NAMALWA (cell line): ENCODE data around the gene SZT2.

Experiments used
- DNase-seq: peaks from one replicate; pipeline ENCODE4 v3.0.0-alpha.2; 2015; ENCODE audit warnings: low spot score

Gene SZT2

GRCh38 chr1:43423672-43424550, 34.2 kb downstream of the SZT2 start:
- DNase-seq = no peak

- no peak for DNase-seq
These were observed 35.3 kb downstream of the SZT2 start for GRCh38 chr1:43425045-43425444.

DNA sequence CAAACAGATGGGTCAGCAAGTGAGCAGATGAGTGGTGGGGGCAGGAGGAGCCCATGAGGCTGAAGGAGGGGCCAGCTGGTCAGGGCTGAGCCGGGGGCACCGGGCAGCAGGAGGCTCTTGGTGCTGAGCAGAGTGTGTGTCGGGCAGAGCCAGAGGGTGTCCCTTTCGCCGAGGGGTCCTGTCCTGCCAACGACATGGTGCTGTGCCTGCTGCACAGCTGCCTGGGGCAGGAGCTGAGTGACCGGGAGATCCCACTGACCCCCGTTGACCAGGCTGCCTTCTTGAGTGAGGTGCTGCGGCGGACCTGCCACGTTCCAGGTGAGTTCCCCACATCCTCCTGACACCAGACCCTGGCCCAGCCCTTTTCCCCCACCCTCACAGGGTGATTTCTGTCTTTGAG, 36.5 kb downstream of the SZT2 start:
- DNase-seq = no peak

- DNase-seq = no peak
These were observed 37.8 kb downstream of the SZT2 start for GRCh38 chr1:43427524-43427923.

DNA sequence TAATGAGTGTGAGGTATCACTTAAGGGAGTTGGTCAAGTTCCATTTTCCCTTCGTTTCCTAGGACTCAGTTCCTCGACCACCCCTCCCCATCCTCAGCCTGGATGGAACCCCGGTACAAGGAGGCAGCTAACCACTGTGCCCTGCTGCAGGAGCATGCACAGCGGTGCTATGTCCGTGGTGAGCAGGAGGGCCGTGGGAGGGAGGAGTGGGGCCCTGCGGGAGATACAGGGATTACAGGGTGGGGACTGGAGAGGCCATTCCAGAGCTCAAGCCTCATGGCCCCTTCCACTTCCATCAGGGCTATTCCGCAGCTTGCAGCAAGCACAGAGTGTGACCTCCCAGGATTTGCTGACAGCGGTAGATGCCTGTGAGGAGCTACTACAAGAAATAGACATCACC, 38.2 kb downstream of the SZT2 start:
- DNase-seq = no peak

- no peak for DNase-seq
These were observed 41.1 kb downstream of the SZT2 start for GRCh38 chr1:43430831-43431230.

GRCh38 chr1:43431676-43432075, 42.0 kb downstream of the SZT2 start:
- DNase-seq = no peak

- no peak for DNase-seq
These were observed 42.6 kb downstream of the SZT2 start for GRCh38 chr1:43432171-43432860.

DNA sequence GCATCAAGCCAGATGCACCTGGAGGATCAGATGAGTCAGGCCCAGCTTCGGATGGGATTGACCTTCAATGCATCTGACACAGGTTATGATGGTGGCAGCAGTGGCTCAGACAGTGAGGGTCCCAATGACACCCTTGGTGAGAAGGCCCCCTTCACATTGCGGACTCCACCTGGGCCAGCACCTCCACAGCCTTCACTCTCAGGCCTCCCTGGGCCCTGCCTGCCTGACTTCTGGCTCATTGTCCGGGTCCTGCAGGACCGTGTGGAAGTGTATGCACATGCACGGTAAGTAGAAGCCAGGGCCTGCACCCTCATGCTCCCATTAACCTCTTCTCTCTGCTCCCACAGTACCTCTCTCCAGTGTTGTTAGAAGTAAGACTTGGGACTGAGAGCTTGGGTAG, 43.2 kb downstream of the SZT2 start:
- DNase-seq = no peak

GRCh38 chr1:43434256-43434655, 44.6 kb downstream of the SZT2 start:
- DNase-seq = no peak

DNA sequence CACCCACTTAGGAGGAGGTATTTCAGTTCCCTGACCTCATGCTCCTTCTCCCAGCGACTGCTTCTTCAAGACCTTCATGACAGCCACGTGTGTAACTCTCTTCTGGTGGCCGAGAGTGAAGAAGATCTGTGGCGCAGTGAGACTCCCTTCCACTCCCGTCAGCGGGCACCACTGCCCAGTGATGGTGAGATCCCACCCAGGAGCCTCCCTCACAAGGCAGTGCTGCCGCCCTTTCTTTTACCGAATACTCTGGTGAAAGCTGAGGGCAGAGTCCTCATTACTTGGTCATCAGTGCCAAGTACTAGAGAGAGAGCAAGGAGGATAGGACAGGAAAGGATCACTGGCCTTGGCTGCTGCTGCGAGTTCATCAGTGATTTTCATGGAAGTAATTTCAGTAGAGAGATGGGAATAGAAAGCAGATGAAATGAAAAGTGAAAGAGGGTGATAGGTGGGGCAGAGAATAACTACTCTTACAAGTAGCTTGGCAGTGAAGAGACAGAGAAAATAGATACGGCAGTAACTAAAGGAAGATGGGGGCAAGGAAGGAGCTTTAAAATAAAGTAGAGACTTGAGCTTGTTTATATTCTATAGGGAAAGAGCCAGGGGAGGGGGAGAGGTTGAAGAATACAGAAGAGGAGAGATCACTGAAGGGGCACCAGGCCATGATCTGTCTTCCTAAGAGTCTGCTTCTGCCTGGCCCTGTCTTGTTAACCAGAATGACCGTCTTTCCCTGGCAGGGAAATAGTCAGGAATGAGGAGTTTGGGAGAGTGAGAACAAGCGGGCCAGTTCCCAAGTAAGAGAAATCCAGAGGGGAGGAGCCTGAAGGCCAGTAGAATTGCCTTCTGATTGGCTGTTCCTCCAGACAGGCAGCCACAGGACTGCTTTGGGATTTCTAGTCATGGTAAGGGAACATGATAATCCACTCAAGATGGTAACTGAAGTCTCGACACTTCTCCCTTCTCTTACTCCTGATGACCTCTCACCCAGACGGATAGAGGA, 45.7 kb downstream of the SZT2 start:
- DNase-seq = no peak

GRCh38 chr1:43436371-43436770, 46.7 kb downstream of the SZT2 start:
- DNase-seq = no peak

DNA sequence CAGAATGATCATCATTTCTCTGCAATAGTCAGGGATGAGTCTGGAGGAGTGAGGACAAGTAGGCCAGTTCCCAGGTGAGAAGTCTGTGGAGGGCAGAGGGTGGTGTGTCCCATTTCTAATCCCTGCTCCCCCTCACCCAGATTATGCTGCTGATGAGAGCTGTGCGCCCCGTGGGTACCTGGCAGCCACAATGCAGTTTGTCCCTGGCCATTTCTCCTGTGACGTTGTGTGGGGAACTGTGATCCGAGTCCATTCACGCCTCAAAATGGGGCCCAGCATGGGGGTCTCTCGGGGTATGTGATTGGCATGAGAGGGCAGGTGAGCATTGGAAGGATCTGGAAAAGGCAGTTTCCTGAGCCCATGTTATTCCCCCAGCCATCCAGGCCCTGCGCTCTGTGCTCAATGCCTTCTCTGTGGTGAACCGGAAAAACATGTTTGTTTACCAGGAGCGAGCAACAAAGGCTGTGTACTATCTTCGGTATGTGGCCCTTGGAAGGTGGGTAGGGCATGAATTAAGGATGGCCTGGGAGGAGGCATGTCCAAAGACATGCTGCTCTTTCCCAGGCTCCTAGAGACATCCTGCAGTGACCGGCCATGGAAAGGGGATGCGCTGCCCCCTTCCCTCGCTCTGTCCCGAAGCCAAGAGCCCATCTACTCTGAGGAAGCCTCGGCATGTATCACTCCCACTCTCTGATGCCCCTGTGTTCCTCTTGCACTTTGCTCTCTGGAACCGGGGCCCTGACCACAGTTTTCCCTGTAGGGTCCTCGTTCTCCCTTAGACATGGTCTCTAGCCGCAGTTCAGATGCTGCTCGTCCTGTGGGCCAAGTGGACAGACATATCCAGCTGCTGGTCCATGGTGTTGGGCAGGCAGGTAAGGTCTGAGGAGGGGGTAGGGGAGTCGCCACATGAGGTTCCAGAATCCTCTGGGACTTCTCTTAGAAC, 47.6 kb downstream of the SZT2 start:
- no peak for DNase-seq

GRCh38 chr1:43438006-43438405, 48.3 kb downstream of the SZT2 start:
- no peak for DNase-seq

- no peak for DNase-seq
These were observed 48.9 kb downstream of the SZT2 start for GRCh38 chr1:43438576-43438952.

GRCh38 chr1:43438953-43439581, 49.4 kb downstream of the SZT2 start:
- no peak for DNase-seq

DNA sequence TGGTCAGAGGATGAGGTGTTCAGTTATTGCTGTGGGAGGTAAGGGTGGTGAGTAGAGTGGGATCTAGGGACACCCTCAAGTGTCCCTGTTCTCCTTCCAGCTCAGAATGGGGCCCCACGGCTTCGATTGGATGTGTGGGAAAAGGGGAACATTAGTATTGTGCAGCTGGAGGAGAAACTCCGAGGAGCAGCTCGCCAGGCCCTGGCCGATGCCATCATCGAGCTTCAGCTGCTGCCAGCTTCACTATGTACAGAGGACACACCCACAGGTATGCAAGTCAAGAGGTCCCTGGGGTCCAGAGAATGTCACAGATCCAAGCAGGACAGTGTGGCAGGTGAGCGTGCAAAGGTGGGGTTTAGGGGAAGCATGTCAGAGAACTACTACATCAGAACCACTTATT, 50.1 kb downstream of the SZT2 start:
- no peak for DNase-seq

DNA sequence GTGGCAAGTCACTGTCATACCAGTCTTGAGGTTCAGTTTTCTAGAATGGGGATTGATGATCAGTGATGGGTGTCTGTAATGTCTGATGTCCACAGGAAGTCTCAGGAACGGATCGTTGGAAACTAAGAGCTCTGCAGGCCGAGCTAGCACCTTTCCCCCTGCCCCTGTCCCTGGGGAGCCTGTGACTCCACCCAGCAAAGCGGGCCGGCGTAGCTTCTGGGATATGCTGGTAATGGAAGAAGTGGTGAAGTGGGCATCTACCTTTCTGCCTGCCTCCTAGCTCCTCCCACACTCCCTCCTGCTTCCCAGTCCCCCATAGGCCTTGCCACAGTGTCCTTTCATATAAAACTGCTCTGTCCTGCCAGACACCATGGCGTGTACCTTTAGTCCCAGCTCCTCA, 50.7 kb downstream of the SZT2 start:
- no peak for DNase-seq

GRCh38 chr1:43441166-43441893, 51.6 kb downstream of the SZT2 start:
- DNase-seq = no peak
